GM23338 (cell line): ENCODE data around the gene PARP12. TPM values are rescaled to one million over a fixed set of nuclear protein-coding genes. Genes with fewer than 3 reads are reported as not detected.

Experiments
- ATAC-seq: fragments of 200-7000 bp; cut with Tn5 transposase; 3 replicates; pipeline ENCODE4 v1.9.1; 2020
- DNase-seq: peaks from one replicate; pipeline ENCODE4 v3.0.0-alpha.2; 2015; ENCODE audit warnings: low spot score
- H2AFZ ChIP-seq: fragments of 200-600 bp; sonication (generic); 2 replicates; pipeline ENCODE4 v1.8.0; 2016; ENCODE audit warnings: antibody characterized with exemption, mild to moderate bottlenecking, moderate library complexity
- H3F3A ChIP-seq: fragments of 200-600 bp; sonication (generic); replicated peaks from 2 replicates; pipeline ENCODE4 v1.8.0; 2017; ENCODE audit warnings: antibody characterized with exemption, mixed run types, low read depth
- H3K27ac ChIP-seq: fragments of 200-600 bp; sonication (generic); 2 replicates; pipeline ENCODE4 v1.6.1; 2016; ENCODE audit warnings: low read depth
- H3K27me3 ChIP-seq: fragments of 200-600 bp; sonication (generic); 2 replicates; pipeline ENCODE4 v1.8.0; 2016; ENCODE audit warnings: mild to moderate bottlenecking, mixed run types, moderate library complexity; ENCODE audit not compliant: insufficient read depth
- H3K36me3 ChIP-seq: fragments of 200-600 bp; sonication (generic); 2 replicates; pipeline ENCODE4 v1.8.0; 2016; ENCODE audit warnings: mild to moderate bottlenecking; ENCODE audit not compliant: insufficient read depth
- H3K4me1 ChIP-seq: fragments of 200-600 bp; sonication (generic); 2 replicates; pipeline ENCODE4 v1.8.0; 2016; ENCODE audit warnings: mild to moderate bottlenecking, moderate library complexity; ENCODE audit not compliant: insufficient read depth
- H3K4me2 ChIP-seq: fragments of 200-600 bp; sonication (generic); 2 replicates; pipeline ENCODE4 v1.7.1; 2017; ENCODE audit warnings: mixed run types
- H3K4me3 ChIP-seq: fragments of 200-600 bp; sonication (generic); 2 replicates; pipeline ENCODE4 v1.6.1; 2016; ENCODE audit warnings: mixed run types
- H3K79me2 ChIP-seq: fragments of 200-600 bp; sonication (generic); replicated peaks from 2 replicates; pipeline ENCODE4 v1.8.0; 2017; ENCODE audit warnings: mild to moderate bottlenecking; ENCODE audit not compliant: insufficient read depth
- H3K9me2 ChIP-seq: fragments of 200-600 bp; sonication (generic); 2 replicates; pipeline ENCODE4 v1.8.0; 2017; ENCODE audit not compliant: insufficient read depth
- H4K20me1 ChIP-seq: fragments of 200-600 bp; sonication (generic); replicated peaks from 2 replicates; pipeline ENCODE4 v1.8.0; 2017; ENCODE audit warnings: mild to moderate bottlenecking; ENCODE audit not compliant: insufficient read depth
- H3K27ac Mint-ChIP-seq: 2 replicates; pipeline ENCODE4 v1.8.0; 2020; ENCODE audit warnings: inconsistent platforms, mild to moderate bottlenecking, moderate library complexity, mixed read lengths
- H3K27me3 Mint-ChIP-seq: 3 replicates; pipeline ENCODE4 v1.8.0; 2022; ENCODE audit warnings: low read depth, mild to moderate bottlenecking, moderate library complexity, mixed read lengths, inconsistent platforms; ENCODE audit not compliant: insufficient read depth, poor library complexity
- H3K36me3 Mint-ChIP-seq: 3 replicates; pipeline ENCODE4 v1.8.0; 2021; ENCODE audit warnings: low read depth, mild to moderate bottlenecking, inconsistent platforms, moderate library complexity, mixed read lengths
- H3K4me1 Mint-ChIP-seq: 3 replicates; pipeline ENCODE4 v1.8.0; 2020; ENCODE audit warnings: mild to moderate bottlenecking, inconsistent platforms, mixed read lengths
- H3K4me3 Mint-ChIP-seq: 3 replicates; pipeline ENCODE4 v1.8.0; 2021; ENCODE audit warnings: moderate library complexity, mild to moderate bottlenecking, inconsistent platforms, mixed read lengths
- H3K9me3 Mint-ChIP-seq: 3 replicates; pipeline ENCODE4 v1.8.0; 2020; ENCODE audit warnings: moderate library complexity, mild to moderate bottlenecking, inconsistent platforms, mixed read lengths
- CREB1 ChIP-seq: fragments of 250-450 bp; sonication (Bioruptor Pico); IDR thresholded peaks from 2 replicates; pipeline ENCODE4 v1.5.0; 2020; ENCODE audit warnings: low read depth, mild to moderate bottlenecking, moderate library complexity
- ETS1 ChIP-seq: IDR thresholded peaks from 2 replicates; pipeline ENCODE4 v1.6.1; 2016; ENCODE audit warnings: antibody characterized with exemption
- EZH2phosphoT487 ChIP-seq: fragments of 200-600 bp; sonication (generic); IDR thresholded peaks from one replicate; pipeline ENCODE4 v1.8.1; 2018; ENCODE audit warnings: antibody characterized with exemption; ENCODE audit not compliant: unreplicated experiment
- JUNB ChIP-seq: IDR thresholded peaks from one replicate; pipeline ENCODE4 v1.6.1; 2016; ENCODE audit warnings: antibody characterized with exemption; ENCODE audit not compliant: unreplicated experiment
- POLR2AphosphoS5 ChIP-seq: IDR thresholded peaks from 2 replicates; pipeline ENCODE4 v1.6.1; 2016; ENCODE audit warnings: antibody characterized with exemption, low read depth
- STAT1 ChIP-seq: IDR thresholded peaks from one replicate; pipeline ENCODE4 v1.6.1; 2016; ENCODE audit warnings: antibody characterized with exemption; ENCODE audit not compliant: unreplicated experiment
- ZNF331 ChIP-seq: fragments of 250-450 bp; sonication (Bioruptor Pico); IDR thresholded peaks from 2 replicates; pipeline ENCODE4 v1.5.0; 2020; ENCODE audit warnings: low read depth, mild to moderate bottlenecking, moderate library complexity
- polyA plus RNA-seq: library from polyadenylated mRNA; unstranded; fragments of >200 nt; fragmentation: Nextera tagmentation; extraction: Ambion mirVana; gene quantifications from 2 replicates; pipeline ENCODE4 v1.2.1, GENCODE V29; 2016
- total RNA-seq: library from RNA; depleted of rRNA; stranded (reverse); fragments of >200 nt; shearing (Covaris generic); gene quantifications from 2 replicates; pipeline ENCODE4 v1.2.3, GENCODE V29; 2014
- TF ChIP-seq, protein P1 (sequence below): fragments of 250-450 bp; sonication (Bioruptor Pico); IDR thresholded peaks from 2 replicates; pipeline ENCODE4 v1.5.0; 2020; ENCODE audit warnings: mild to moderate bottlenecking, moderate library complexity

The PARP12 gene
- total and polyA plus RNA-seq, 2 experiments from 2014 or later: 2.7 to 10.3 TPM

DNA sequence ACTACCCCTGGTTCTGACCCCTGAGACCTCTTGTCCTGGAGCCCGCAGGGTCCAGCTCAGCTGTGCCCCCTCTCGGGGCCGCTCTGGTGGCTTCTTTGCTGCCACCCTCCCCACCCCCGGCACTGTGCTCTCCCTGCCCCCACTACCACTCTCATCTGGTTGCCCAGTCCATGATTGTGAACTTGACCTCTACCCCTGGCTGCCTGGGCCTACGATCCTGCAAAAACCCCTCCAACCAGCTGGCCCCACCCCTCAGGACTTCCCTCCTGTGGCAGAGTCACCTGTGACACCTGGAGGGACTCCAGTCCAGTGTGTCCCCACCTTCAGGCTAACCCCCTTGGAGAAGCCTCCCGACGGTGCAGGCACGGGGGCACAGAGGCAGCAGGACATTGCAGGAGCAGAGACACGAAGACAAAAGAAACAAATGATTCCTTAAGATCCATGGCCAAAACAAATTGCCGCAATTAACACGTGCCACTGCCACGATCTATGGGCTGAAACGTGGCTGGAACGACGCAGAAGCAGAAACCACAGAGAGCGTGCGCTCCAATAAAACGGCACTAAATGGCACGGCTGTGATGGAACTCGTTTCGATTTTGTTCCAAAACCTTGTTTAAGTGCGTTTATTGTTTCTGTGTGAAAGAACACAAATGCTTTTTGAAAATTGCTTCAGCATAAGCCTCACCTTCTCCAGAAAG is 72.0 kb downstream of the PARP12 start (continued):
- TF ChIP-seq ETS1: no peak
- TF ChIP-seq STAT1: no peak
- TF ChIP-seq ZNF331 (CRISPR knock-in tag): no peak
- no peak for TF ChIP-seq CREB1 (CRISPR knock-in tag)

DNA sequence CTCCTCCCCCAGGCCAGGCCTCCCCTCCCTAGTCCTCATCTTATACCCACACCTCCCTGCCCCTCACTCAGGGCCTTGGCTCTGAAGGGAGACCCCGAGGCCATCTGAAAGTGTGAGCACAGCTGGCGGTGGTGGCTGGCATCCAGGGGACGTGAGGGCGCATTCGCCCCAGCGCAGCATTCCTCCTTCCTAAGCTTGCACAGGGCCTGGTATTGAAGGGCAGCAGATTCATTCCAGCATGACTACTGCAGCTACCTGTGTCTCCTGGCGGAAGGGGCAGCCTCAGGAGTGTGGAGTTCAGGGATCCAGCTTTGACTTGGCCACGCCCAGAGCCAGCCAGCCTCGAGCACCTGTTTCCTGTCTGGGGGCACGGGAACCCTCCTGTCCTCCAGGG is 72.6 kb downstream of the PARP12 start:
- Mint-ChIP-seq H3K27ac (no peak overlapping the region), H3K9me3 (no peaks in the 10 kb centered on the region), H3K36me3 (no peaks in the 10 kb centered on the region), H3K4me3 (no peak overlapping the region), H3K27me3 (peaks cover 1% of the 10 kb centered on the region), H3K4me1 (peaks cover 9% of the 10 kb centered on the region)
- Histone ChIP-seq H3K27ac (no peak overlapping the region), H3K4me3 (no peak overlapping the region), H3K36me3 (no peaks in the 10 kb centered on the region), H4K20me1 (no peaks in the 10 kb centered on the region), H3F3A (no peaks in the 10 kb centered on the region), H2AFZ (peak overlapping the region; percentile 69; the same call in 1 of the 2 replicates), H3K9me2 (no peaks in the 10 kb centered on the region), H3K79me2 (no peaks in the 10 kb centered on the region), H3K4me1 (no peaks in the 10 kb centered on the region), H3K4me2 (no peak overlapping the region), H3K27me3 (no peaks in the 10 kb centered on the region)
- peak; percentile 24 for ATAC-seq
- TF ChIP-seq, protein P1, sequence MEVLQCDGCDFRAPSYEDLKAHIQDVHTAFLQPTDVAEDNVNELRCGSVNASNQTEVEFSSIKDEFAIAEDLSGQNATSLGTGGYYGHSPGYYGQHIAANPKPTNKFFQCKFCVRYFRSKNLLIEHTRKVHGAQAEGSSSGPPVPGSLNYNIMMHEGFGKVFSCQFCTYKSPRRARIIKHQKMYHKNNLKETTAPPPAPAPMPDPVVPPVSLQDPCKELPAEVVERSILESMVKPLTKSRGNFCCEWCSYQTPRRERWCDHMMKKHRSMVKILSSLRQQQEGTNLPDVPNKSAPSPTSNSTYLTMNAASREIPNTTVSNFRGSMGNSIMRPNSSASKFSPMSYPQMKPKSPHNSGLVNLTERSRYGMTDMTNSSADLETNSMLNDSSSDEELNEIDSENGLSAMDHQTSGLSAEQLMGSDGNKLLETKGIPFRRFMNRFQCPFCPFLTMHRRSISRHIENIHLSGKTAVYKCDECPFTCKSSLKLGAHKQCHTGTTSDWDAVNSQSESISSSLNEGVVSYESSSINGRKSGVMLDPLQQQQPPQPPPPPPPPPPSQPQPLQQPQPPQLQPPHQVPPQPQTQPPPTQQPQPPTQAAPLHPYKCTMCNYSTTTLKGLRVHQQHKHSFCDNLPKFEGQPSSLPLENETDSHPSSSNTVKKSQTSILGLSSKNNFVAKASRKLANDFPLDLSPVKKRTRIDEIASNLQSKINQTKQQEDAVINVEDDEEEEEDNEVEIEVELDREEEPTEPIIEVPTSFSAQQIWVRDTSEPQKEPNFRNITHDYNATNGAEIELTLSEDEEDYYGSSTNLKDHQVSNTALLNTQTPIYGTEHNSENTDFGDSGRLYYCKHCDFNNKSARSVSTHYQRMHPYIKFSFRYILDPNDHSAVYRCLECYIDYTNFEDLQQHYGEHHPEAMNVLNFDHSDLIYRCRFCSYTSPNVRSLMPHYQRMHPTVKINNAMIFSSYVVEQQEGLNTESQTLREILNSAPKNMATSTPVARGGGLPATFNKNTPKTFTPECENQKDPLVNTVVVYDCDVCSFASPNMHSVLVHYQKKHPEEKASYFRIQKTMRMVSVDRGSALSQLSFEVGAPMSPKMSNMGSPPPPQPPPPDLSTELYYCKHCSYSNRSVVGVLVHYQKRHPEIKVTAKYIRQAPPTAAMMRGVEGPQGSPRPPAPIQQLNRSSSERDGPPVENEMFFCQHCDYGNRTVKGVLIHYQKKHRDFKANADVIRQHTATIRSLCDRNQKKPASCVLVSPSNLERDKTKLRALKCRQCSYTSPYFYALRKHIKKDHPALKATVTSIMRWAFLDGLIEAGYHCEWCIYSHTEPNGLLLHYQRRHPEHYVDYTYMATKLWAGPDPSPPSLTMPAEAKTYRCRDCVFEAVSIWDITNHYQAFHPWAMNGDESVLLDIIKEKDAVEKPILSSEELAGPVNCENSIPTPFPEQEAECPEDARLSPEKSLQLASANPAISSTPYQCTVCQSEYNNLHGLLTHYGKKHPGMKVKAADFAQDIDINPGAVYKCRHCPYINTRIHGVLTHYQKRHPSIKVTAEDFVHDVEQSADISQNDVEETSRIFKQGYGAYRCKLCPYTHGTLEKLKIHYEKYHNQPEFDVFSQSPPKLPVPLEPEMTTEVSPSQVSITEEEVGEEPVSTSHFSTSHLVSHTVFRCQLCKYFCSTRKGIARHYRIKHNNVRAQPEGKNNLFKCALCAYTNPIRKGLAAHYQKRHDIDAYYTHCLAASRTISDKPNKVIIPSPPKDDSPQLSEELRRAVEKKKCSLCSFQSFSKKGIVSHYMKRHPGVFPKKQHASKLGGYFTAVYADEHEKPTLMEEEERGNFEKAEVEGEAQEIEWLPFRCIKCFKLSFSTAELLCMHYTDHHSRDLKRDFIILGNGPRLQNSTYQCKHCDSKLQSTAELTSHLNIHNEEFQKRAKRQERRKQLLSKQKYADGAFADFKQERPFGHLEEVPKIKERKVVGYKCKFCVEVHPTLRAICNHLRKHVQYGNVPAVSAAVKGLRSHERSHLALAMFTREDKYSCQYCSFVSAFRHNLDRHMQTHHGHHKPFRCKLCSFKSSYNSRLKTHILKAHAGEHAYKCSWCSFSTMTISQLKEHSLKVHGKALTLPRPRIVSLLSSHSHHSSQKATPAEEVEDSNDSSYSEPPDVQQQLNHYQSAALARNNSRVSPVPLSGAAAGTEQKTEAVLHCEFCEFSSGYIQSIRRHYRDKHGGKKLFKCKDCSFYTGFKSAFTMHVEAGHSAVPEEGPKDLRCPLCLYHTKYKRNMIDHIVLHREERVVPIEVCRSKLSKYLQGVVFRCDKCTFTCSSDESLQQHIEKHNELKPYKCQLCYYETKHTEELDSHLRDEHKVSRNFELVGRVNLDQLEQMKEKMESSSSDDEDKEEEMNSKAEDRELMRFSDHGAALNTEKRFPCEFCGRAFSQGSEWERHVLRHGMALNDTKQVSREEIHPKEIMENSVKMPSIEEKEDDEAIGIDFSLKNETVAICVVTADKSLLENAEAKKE (CRISPR knock-in tag): no peak
- TF ChIP-seq ZNF331 (CRISPR knock-in tag): no peak
- TF ChIP-seq JUNB: no peak
- TF ChIP-seq POLR2AphosphoS5: no peak
- no peak for TF ChIP-seq EZH2phosphoT487
- no peak for DNase-seq
